H9 (cell line): ENCODE data around the gene CENPA. TPM values are rescaled to one million over a fixed set of nuclear protein-coding genes. Genes with fewer than 3 reads are reported as not detected.

ENCODE experiments used
- DNase-seq: peaks from one replicate; pipeline ENCODE4 v3.0.0-alpha.2; 2017
- H2AFZ ChIP-seq: one replicate; pipeline ENCODE4 v1.6.1; 2013; ENCODE audit warnings: mild to moderate bottlenecking, low read length, control low read depth, moderate library complexity
- H2AK5ac ChIP-seq: 2 replicates; pipeline ENCODE4 v1.6.1; 2013; ENCODE audit warnings: low read length, control low read depth, mixed read lengths; ENCODE audit not compliant: insufficient read length
- H2BK120ac ChIP-seq: one replicate; pipeline ENCODE4 v1.6.1; 2013; ENCODE audit warnings: low read depth, mild to moderate bottlenecking, low read length, control low read depth, inconsistent platforms; ENCODE audit not compliant: poor library complexity, severe bottlenecking
- H2BK12ac ChIP-seq: 2 replicates; pipeline ENCODE4 v1.6.1; 2013; ENCODE audit warnings: low read length, control low read depth, mixed read lengths, low read depth; ENCODE audit not compliant: insufficient read length
- H2BK15ac ChIP-seq: 2 replicates; pipeline ENCODE4 v1.6.1; 2013; ENCODE audit warnings: low read depth, low read length, control low read depth
- H2BK20ac ChIP-seq: one replicate; pipeline ENCODE4 v1.6.1; 2013; ENCODE audit warnings: low read depth, mild to moderate bottlenecking, low read length, control low read depth, inconsistent platforms; ENCODE audit not compliant: poor library complexity, severe bottlenecking
- H2BK5ac ChIP-seq: 2 replicates; pipeline ENCODE4 v1.6.1; 2013; ENCODE audit warnings: low read length, control low read depth, mixed read lengths; ENCODE audit not compliant: insufficient read length
- H3K14ac ChIP-seq: 2 replicates; pipeline ENCODE4 v1.6.1; 2013; ENCODE audit warnings: low read length, control low read depth; ENCODE audit not compliant: insufficient read depth
- H3K18ac ChIP-seq: 2 replicates; pipeline ENCODE4 v1.6.1; 2013; ENCODE audit warnings: low read depth, mild to moderate bottlenecking, mixed read lengths, low read length, control low read depth; ENCODE audit not compliant: insufficient read length
- H3K23ac ChIP-seq: 2 replicates; pipeline ENCODE4 v1.6.1; 2013; ENCODE audit warnings: low read length, control low read depth, mixed read lengths, low read depth; ENCODE audit not compliant: insufficient read length
- H3K23me2 ChIP-seq: 2 replicates; pipeline ENCODE4 v1.6.1; 2013; ENCODE audit warnings: low read depth, mild to moderate bottlenecking, mixed read lengths, low read length, control low read depth; ENCODE audit not compliant: insufficient read length, poor library complexity, severe bottlenecking
- H3K27ac ChIP-seq: 2 replicates; pipeline ENCODE4 v1.5.1; 2013; ENCODE audit warnings: low read length, control low read depth, mixed read lengths, low read depth; ENCODE audit not compliant: insufficient read length
- H3K27me3 ChIP-seq: 2 replicates; pipeline ENCODE4 v1.6.1; 2013; ENCODE audit warnings: low read length, control low read depth, inconsistent platforms; ENCODE audit not compliant: insufficient read depth
- H3K4ac ChIP-seq: 2 replicates; pipeline ENCODE4 v1.6.1; 2013; ENCODE audit warnings: low read depth, mild to moderate bottlenecking, control low read depth, inconsistent platforms, low read length, moderate library complexity
- H3K4me1 ChIP-seq: 2 replicates; pipeline ENCODE4 v1.6.1; 2013; ENCODE audit warnings: low read length, control low read depth, inconsistent platforms; ENCODE audit not compliant: insufficient read depth
- H3K4me2 ChIP-seq: 2 replicates; pipeline ENCODE4 v1.6.1; 2013; ENCODE audit warnings: low read length, control low read depth, mixed read lengths; ENCODE audit not compliant: insufficient read length, insufficient read depth
- H3K56ac ChIP-seq: 2 replicates; pipeline ENCODE4 v1.6.1; 2013; ENCODE audit warnings: low read depth, mild to moderate bottlenecking, mixed read lengths, low read length, control low read depth; ENCODE audit not compliant: insufficient read length
- H3K79me1 ChIP-seq: 2 replicates; pipeline ENCODE4 v1.6.1; 2013; ENCODE audit warnings: low read depth, mild to moderate bottlenecking, moderate library complexity, low read length, control low read depth, inconsistent platforms; ENCODE audit not compliant: insufficient read depth, poor library complexity, severe bottlenecking
- H3K79me2 ChIP-seq: 2 replicates; pipeline ENCODE4 v1.6.1; 2013; ENCODE audit warnings: low read length, control low read depth, inconsistent platforms; ENCODE audit not compliant: insufficient read depth
- H3K9ac ChIP-seq: 2 replicates; pipeline ENCODE4 v1.6.1; 2013; ENCODE audit warnings: low read length, control low read depth, mixed read lengths; ENCODE audit not compliant: insufficient read length; ENCODE audit errors: extremely low read depth
- H3K9me3 ChIP-seq: one replicate; pipeline ENCODE4 v1.6.1; 2013; ENCODE audit warnings: low read depth, low read length, inconsistent platforms; ENCODE audit not compliant: control insufficient read depth
- H3T11ph ChIP-seq: one replicate; pipeline ENCODE4 v1.6.1; 2013; ENCODE audit warnings: mild to moderate bottlenecking, low read length, control low read depth, inconsistent platforms
- H4K20me1 ChIP-seq: one replicate; pipeline ENCODE4 v1.6.1; 2013; ENCODE audit not compliant: control insufficient read depth, insufficient read length, insufficient read depth
- H4K5ac ChIP-seq: 2 replicates; pipeline ENCODE4 v1.6.1; 2013; ENCODE audit warnings: low read depth, mild to moderate bottlenecking, mixed read lengths, low read length, control low read depth; ENCODE audit not compliant: insufficient read length
- H4K8ac ChIP-seq: replicated peaks from 2 replicates; pipeline ENCODE4 v1.6.1; 2013; ENCODE audit warnings: low read length, control low read depth, mixed read lengths, low read depth; ENCODE audit not compliant: insufficient read length
- H4K91ac ChIP-seq: 2 replicates; pipeline ENCODE4 v1.6.1; 2013; ENCODE audit warnings: low read depth, mild to moderate bottlenecking, moderate library complexity, mixed read lengths, low read length, control low read depth; ENCODE audit not compliant: insufficient read length
- H3K27ac Mint-ChIP-seq, 3 experiments: 2 replicates in 2 of 3; 3 replicates in 1 of 3; pipeline ENCODE4 v1.8.0; 2020 to 2021; ENCODE audit warnings: mixed read lengths in 3 of 3, mild to moderate bottlenecking in 1 of 3, moderate library complexity in 1 of 3
- H3K27me3 Mint-ChIP-seq: 2 replicates; pipeline ENCODE4 v1.8.0; 2021; ENCODE audit warnings: low read depth, mild to moderate bottlenecking, moderate library complexity, mixed read lengths
- H3K36me3 Mint-ChIP-seq, 3 experiments: 2 replicates in 2 of 3; 3 replicates in 1 of 3; pipeline ENCODE4 v1.8.0; 2020 to 2021; ENCODE audit warnings: low read depth in 3 of 3, mixed read lengths in 3 of 3; ENCODE audit not compliant: insufficient read depth in 1 of 3
- H3K4me1 Mint-ChIP-seq, 2 experiments: 2 replicates each; pipeline ENCODE4 v1.8.0; 2020; ENCODE audit warnings: mixed read lengths in 2 of 2
- H3K4me3 Mint-ChIP-seq, 2 experiments: 2 replicates in 1 of 2; 3 replicates in 1 of 2; pipeline ENCODE4 v1.8.0; 2020 to 2021; ENCODE audit warnings: mild to moderate bottlenecking in 2 of 2, mixed read lengths in 2 of 2, moderate library complexity in 1 of 2
- H3K9me3 Mint-ChIP-seq, 2 experiments: 2 replicates in 1 of 2; 3 replicates in 1 of 2; pipeline ENCODE4 v1.8.0; 2020; ENCODE audit warnings: mild to moderate bottlenecking in 2 of 2, mixed read lengths in 2 of 2, moderate library complexity in 1 of 2
- WGBS: extraction: QIAGEN DNeasy Blood & Tissue Kit; methylation state at CpG from one replicate; pipeline ENCODE4 v1.1.7; 2013; ENCODE audit warnings: missing lambda C conversion rate, low lambda C conversion rate, mixed read lengths; ENCODE audit not compliant: insufficient read length; ENCODE audit errors: extremely low coverage; 5-methylcytosine and 5-hydroxymethylcytosine counted together
- total RNA-seq: library from RNA; stranded (reverse); gene quantifications from 2 replicates; pipeline ENCODE4 v1.2.1, GENCODE V29; 2021
- TF ChIP-seq, protein P1 (sequence below): fragments of 200-600 bp; sonication (generic); conservative IDR thresholded peaks from 3 replicates; pipeline ENCODE4 v1.8.0; 2021; ENCODE audit warnings: antibody characterized with exemption, mild to moderate bottlenecking

Gene CENPA
- total RNA-seq, 1 experiment from 2014 or later = 19.3 TPM

GRCh38 chr2:26765475-26766200, 20.2 kb upstream of the CENPA start:
- Mint-ChIP-seq H3K9me3 (no peaks in the 10 kb centered on the region; a peak in 1 of 5 replicates), H3K4me3 (peak overlapping the region; percentile 6 to 83; a peak in 4 of 5 replicates), H3K36me3 (no peaks in the 10 kb centered on the region), H3K27ac (no peak overlapping the region), H3K4me1 (peaks cover 12 to 14% of the 10 kb centered on the region in 2 experiments), H3K27me3 (peaks cover 12% of the 10 kb centered on the region)
- Histone ChIP-seq H3K4ac (no peak overlapping the region), H3K4me1 (peaks cover 2% of the 10 kb centered on the region; the same call in 1 of the 2 replicates), H3K14ac (no peak overlapping the region; the same call in 1 of the 2 replicates), H4K91ac (peak overlapping the region; percentile 33), H4K5ac (no peak overlapping the region), H2BK12ac (no peak overlapping the region), H2BK15ac (no peak overlapping the region), H2AFZ (no peak overlapping the region), H3K23me2 (peaks cover 4% of the 10 kb centered on the region), H3K23ac (no peak overlapping the region), H3K27ac (no peak overlapping the region), H4K8ac (no peak overlapping the region), H3K79me1 (no peaks in the 10 kb centered on the region), H2AK5ac (no peak overlapping the region), H2BK120ac (no peak overlapping the region), H3K27me3 (no peaks in the 10 kb centered on the region), H3K56ac (no peak overlapping the region), H4K20me1 (no peaks in the 10 kb centered on the region), H2BK5ac (no peak overlapping the region), H3K79me2 (no peaks in the 10 kb centered on the region), H3K9ac (no peak overlapping the region), H3T11ph (no peak overlapping the region), H3K9me3 (no peaks in the 10 kb centered on the region), H3K4me2 (peak overlapping the region; percentile 75), H3K18ac (no peak overlapping the region), H2BK20ac (no peak overlapping the region)
- no CpG with 5 or more reads among the region's 10 CpGs for WGBS
- DNase-seq = no peak
- TF ChIP-seq, protein P1, sequence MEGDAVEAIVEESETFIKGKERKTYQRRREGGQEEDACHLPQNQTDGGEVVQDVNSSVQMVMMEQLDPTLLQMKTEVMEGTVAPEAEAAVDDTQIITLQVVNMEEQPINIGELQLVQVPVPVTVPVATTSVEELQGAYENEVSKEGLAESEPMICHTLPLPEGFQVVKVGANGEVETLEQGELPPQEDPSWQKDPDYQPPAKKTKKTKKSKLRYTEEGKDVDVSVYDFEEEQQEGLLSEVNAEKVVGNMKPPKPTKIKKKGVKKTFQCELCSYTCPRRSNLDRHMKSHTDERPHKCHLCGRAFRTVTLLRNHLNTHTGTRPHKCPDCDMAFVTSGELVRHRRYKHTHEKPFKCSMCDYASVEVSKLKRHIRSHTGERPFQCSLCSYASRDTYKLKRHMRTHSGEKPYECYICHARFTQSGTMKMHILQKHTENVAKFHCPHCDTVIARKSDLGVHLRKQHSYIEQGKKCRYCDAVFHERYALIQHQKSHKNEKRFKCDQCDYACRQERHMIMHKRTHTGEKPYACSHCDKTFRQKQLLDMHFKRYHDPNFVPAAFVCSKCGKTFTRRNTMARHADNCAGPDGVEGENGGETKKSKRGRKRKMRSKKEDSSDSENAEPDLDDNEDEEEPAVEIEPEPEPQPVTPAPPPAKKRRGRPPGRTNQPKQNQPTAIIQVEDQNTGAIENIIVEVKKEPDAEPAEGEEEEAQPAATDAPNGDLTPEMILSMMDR = no peak
